Ovary (tissue), 10 donors: ENCODE data around the gene SCAMP5. TPM values are rescaled to one million over a fixed set of nuclear protein-coding genes. Genes with fewer than 3 reads are reported as not detected.

ENCODE experiments used
- DNase-seq, 5 donors: peaks; one replicate each; pipeline ENCODE4 v3.0.0-alpha.2; 2019 to 2020
- H3K27ac ChIP-seq, 2 donors: fragments of 200-600 bp; one replicate each; pipeline versions ENCODE4 v1.5.1 to v1.8.0; 2019 to 2022
- H3K27me3 ChIP-seq: fragments of 200-600 bp; one replicate; pipeline ENCODE4 v1.8.0; 2022
- H3K36me3 ChIP-seq: fragments of 200-600 bp; sonication (generic); one replicate; pipeline ENCODE4 v1.5.1; 2019
- H3K4me1 ChIP-seq: one replicate; pipeline ENCODE4 v1.8.1; 2013; ENCODE audit warnings: mild to moderate bottlenecking, moderate library complexity; ENCODE audit not compliant: insufficient read depth
- H3K4me3 ChIP-seq: fragments of 200-600 bp; sonication (generic); one replicate; pipeline ENCODE4 v1.5.1; 2017
- H3K9me3 ChIP-seq, 2 donors: fragments of 200-600 bp in 1 of 2; sonication (generic) in 1 of 2; one replicate each; pipeline versions ENCODE4 v1.5.1 to v1.8.1; 2013 to 2019; ENCODE audit warnings: mild to moderate bottlenecking in 1 of 2, moderate library complexity in 1 of 2
- EP300 ChIP-seq: sonication (generic); formaldehyde crosslinking; IDR thresholded peaks from one replicate; pipeline ENCODE4 v1.6.1; 2017; ENCODE audit warnings: antibody characterized with exemption
- POLR2A ChIP-seq: fragments of 450-650 bp; IDR thresholded peaks from one replicate; pipeline ENCODE4 v1.6.1; 2017; ENCODE audit warnings: antibody characterized with exemption, mild to moderate bottlenecking, moderate library complexity
- WGBS, 3 donors: extraction: QIAGEN DNeasy Blood & Tissue Kit in 1 of 3; methylation state at CpG; one replicate each; pipeline versions ENCODE4 v1.1.5 to v1.1.7; 2013 to 2017; 5-methylcytosine and 5-hydroxymethylcytosine counted together
- intact Hi-C, 4 donors: fragments of 100-400 bp; cut with DNase I; formaldehyde crosslinking; loops; one replicate each; pipeline versions ENCODE4 v1.11.0 to v1.15.1; 2022 to 2023
- long read RNA-seq, 3 donors: library from polyadenylated mRNA in 2 of 3; unstranded in 2 of 3; transcript quantifications; one replicate each; pipeline ENCODE4 v2.0.0 and lab custom pipeline, GENCODE V29; 2021 to 2026
- polyA plus RNA-seq, 2 donors: library from polyadenylated mRNA; stranded (reverse); fragments of 200-250 nt in 1 of 2; fragments of 350-450 nt in 1 of 2; fragmentation: Illumina TruSeq in 1 of 2; extraction: RNeasy Lipid Tissue Mini Kit (QIAGEN cat#74804) in 1 of 2; gene quantifications; one replicate each; pipeline ENCODE4 v1.2.3, GENCODE V29; 2013 to 2014
- total RNA-seq, 7 donors: library from RNA; depleted of rRNA in 2 of 7; stranded (reverse); fragments of >200 nt in 2 of 7; fragmentation: NEBNext Ultra II Directional in 3 of 7; extraction: Animal tissue kit (Norgen Biotek cat#: 25700) in 3 of 7; gene quantifications; one replicate each; pipeline versions ENCODE4 v1.1.0 to v1.2.4, GENCODE V29; 2016 to 2023
- TF ChIP-seq, protein P1 (sequence below), 3 donors: fragments of 450-650 bp in 2 of 3; fragments of 200-600 bp in 1 of 3; IDR thresholded peaks; one replicate each; pipeline versions ENCODE4 v1.5.1 to v1.8.0; 2016 to 2022; ENCODE audit warnings: antibody characterized with exemption in 3 of 3, mild to moderate bottlenecking in 1 of 3
- donor health status: DM: no; HTN: no; CAD: no; lungs with moderate emphysema.
- donor health status: DM: no; HTN: no; CAD: no.
- donor health status: Bipolar disorder and iron deficiency.
- donor health status: DM: yes; HTN: yes; CAD: no.
- donor health status: DM: no; HTN: no; CAD: no.
- donor health status: DM: yes; HTN: yes; CAD: no.

SCAMP5 gene
- total RNA-seq (10 to 100 TPM in 1 of 7 donors, 1 to 10 TPM in 6; 2.6 to 10.1 (median 5.7) TPM), polyA plus RNA-seq (10 to 100 TPM in 1 of 2 donors, 1 to 10 TPM in 1; 4.6 to 17.8 TPM)
- long read RNA-seq, donor 1, partial matches to known transcripts: 0 of 5 reads
- long read RNA-seq, donor 1, other reads (novel, unspliced or antisense): 4 of 5 reads
- long read RNA-seq, donor 2, partial matches to known transcripts: 0 of 4 reads
- long read RNA-seq, donor 2, other reads (novel, unspliced or antisense): 0 of 4 reads
- long read RNA-seq, donor 3, partial matches to known transcripts: 0 of 2 reads
- long read RNA-seq, donor 3, other reads (novel, unspliced or antisense): 1 of 2 reads

DNA sequence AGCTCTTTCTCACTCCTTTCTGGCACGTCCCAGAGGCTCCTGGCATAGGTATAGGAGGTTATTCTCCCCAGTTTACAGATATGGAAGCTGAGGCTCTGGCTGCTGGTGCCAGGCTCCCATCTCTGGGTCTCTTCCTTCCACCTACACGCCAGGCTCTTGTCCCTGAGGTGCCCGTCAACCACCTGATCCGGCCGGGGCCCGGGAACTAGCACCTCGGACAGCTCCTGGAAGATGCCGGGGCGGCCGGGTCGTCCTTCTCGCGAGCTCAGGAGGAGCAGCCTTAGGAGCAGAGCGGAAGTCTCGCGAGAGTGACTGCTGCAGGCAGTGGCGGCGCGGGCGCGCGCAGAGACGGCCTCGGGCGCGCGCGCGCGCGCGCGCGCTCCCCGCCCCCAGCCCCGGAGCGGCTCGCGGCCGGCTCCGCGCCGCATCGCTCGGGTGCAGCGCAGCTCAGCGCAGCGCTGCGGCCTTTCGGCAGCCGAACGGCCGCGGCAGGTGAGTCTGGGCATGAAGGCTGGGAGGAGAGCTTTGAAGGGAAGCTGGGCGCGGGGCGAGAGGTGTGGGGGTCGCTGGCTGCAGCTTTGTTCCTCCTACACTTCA is at the start of gene SCAMP5:
Gene SCAMP5 (plus strand): TSS at position 382 of the 597 bp plus-strand sequence. CDS start 16,277 bp downstream, outside the sequence.
- TF ChIP-seq EP300 (no peak), POLR2A (no peak)
- TF ChIP-seq, protein P1, sequence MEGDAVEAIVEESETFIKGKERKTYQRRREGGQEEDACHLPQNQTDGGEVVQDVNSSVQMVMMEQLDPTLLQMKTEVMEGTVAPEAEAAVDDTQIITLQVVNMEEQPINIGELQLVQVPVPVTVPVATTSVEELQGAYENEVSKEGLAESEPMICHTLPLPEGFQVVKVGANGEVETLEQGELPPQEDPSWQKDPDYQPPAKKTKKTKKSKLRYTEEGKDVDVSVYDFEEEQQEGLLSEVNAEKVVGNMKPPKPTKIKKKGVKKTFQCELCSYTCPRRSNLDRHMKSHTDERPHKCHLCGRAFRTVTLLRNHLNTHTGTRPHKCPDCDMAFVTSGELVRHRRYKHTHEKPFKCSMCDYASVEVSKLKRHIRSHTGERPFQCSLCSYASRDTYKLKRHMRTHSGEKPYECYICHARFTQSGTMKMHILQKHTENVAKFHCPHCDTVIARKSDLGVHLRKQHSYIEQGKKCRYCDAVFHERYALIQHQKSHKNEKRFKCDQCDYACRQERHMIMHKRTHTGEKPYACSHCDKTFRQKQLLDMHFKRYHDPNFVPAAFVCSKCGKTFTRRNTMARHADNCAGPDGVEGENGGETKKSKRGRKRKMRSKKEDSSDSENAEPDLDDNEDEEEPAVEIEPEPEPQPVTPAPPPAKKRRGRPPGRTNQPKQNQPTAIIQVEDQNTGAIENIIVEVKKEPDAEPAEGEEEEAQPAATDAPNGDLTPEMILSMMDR (IDR thresholded peaks at IDR 0.05): no peak
- Histone ChIP-seq H3K27me3 (no peaks in the 10 kb centered on the region), H3K36me3 (no peaks in the 10 kb centered on the region), H3K4me1 (peaks cover 8% of the 10 kb centered on the region), H3K9me3 (no peaks in the 10 kb centered on the region), H3K4me3 (peak within 1 kb of the TSS; percentile 48), H3K27ac (no peak within 1 kb of the TSS)
- intact Hi-C loops: loop anchor here in 1 of 4 donors (10.0 kb wide), 1 partner anchor 220 kb away; no protein-coding TSS in a partner anchor
- peak; percentile 94 to 97 (median 94) for DNase-seq
- WGBS, 3 donors: 1 to 2% (median 1%) methylated on average over 18 to 58 of the region's 58 CpGs

DNA sequence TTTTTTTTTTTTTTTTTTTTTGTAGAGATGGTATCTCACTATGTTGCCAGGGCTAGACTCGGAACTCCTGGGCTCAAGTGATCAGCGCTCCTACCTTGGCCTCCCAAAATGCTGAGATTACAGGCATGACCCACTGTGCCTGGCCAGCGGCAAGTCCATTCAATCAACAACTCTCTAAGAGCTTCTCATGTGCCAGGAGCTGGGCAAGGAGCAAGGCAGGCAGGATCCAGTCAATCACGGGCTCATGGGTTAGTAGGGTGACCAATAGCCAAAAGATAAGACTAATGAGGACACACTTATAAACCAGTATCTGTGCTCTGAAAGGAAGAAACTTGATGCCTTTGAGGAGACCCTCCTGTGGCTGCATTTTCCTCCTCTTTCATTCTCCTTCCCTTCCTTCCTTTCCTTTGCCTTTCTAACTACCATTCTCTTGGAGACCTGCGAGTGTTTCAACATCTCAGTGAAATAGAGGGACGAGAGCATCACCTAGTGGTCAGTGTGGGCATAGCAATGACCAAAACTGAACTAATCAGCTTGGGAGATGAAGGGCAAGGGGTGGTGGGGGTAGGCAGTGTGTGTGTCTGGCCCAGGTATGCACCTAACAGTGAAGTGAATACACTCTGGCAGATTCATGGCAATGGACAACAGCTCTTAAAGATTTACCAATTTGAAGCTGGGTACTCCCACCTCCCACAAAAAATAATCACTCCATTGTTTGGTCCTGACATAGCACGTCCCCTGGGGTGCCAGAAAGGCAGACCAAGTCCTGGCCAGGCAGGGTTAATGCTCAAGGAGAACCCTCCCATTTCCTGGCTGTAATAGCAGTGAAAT is 45.1 kb upstream of the SCAMP5 start:
- peak; percentile 60 to 87 (median 74) for DNase-seq
- intact Hi-C loops: loop anchor here (5.0 to 10.0 kb wide), 5 partner anchors 168 to 568 kb away; partner anchors contain the start of genes C15orf39 (in 1 of the 4) and CSK (in 1 of the 4)
- TF ChIP-seq EP300: no peak
- TF ChIP-seq POLR2A: no peak
- TF ChIP-seq, protein P1 (IDR thresholded peaks at IDR 0.05): peak; percentile 93 to 98 (median 98)
- Histone ChIP-seq H3K27me3 (no peaks in the 10 kb centered on the region), H3K4me1 (peaks cover 2% of the 10 kb centered on the region), H3K9me3 (no peaks in the 10 kb centered on the region), H3K36me3 (no peaks in the 10 kb centered on the region), H3K4me3 (no peak overlapping the region), H3K27ac (no peak overlapping the region)
- 39 to 48% (median 44%) methylated on average over 7 of the region's 7 CpGs for WGBS, 3 donors

- Histone ChIP-seq H3K9me3 (no peaks in the 10 kb centered on the region), H3K27me3 (no peaks in the 10 kb centered on the region), H3K36me3 (no peaks in the 10 kb centered on the region), H3K27ac (no peak overlapping the region), H3K4me3 (no peak overlapping the region), H3K4me1 (peaks cover 2% of the 10 kb centered on the region)
- WGBS, 3 donors: 56 to 69% (median 57%) methylated on average over 3 of the region's 3 CpGs
- intact Hi-C loops: loop anchor here (5.0 to 10.0 kb wide), 5 partner anchors 169 to 569 kb away; partner anchors contain the start of genes C15orf39 (in 1 of the 4) and CSK (in 1 of the 4)
- DNase-seq: no peak
- TF ChIP-seq POLR2A: no peak
- TF ChIP-seq EP300: no peak
- TF ChIP-seq, protein P1 (IDR thresholded peaks at IDR 0.05): no peak
Measured at GRCh38 chr15:74951006-74951405, 44.4 kb upstream of the SCAMP5 start.

DNA sequence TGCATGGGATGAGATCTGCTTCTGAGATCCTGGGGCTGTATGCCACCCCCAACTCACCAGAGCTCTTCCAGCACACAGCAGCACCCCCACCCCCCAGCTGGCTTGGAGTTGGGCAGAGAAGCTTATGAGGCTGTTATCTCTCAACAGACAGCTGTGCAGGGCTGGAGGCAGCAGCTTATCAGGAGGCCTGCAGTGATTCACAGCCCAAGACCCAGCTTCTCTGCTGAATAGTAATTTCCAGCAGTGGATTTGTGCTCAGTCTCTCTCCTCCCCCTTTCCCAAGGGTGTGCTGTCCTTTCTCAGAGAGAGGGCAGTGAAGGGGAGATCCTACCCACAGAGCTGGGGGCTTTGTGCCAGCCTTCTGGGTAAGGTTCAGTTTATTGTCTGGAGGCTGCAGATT is 40.8 kb upstream of the SCAMP5 start:
- H3K27ac ChIP-seq: peak overlapping the region in 1 of 2 donors; percentile 89

More for the DNA sequence above, 40.8 kb upstream of the SCAMP5 start:
- TF ChIP-seq, protein P1 (IDR thresholded peaks at IDR 0.05): no peak
- TF ChIP-seq POLR2A (no peak), EP300 (no peak)
- intact Hi-C loops: loop anchor here (5.0 to 10.0 kb wide), 5 partner anchors 172 to 572 kb away; partner anchors contain the start of genes C15orf39 (in 1 of the 4) and CSK (in 1 of the 4)
- Histone ChIP-seq H3K4me1 (peaks cover 3% of the 10 kb centered on the region), H3K36me3 (no peaks in the 10 kb centered on the region), H3K9me3 (no peaks in the 10 kb centered on the region), H3K27me3 (no peaks in the 10 kb centered on the region), H3K4me3 (peak overlapping the region; percentile 56)
- peak; percentile 63 to 80 (median 78) for DNase-seq
